GM19452 (cell line): ENCODE measurements around the gene DOK3.
A peak's percentile ranks its signal among the peaks of the same experiment; 100 is the strongest.

Source experiments
- ATAC-seq: cut with Tn5 transposase; IDR thresholded peaks from one replicate; pipeline ENCODE4 v1.9.1; 2021; ENCODE audit not compliant: unreplicated experiment

Gene DOK3, protein sequence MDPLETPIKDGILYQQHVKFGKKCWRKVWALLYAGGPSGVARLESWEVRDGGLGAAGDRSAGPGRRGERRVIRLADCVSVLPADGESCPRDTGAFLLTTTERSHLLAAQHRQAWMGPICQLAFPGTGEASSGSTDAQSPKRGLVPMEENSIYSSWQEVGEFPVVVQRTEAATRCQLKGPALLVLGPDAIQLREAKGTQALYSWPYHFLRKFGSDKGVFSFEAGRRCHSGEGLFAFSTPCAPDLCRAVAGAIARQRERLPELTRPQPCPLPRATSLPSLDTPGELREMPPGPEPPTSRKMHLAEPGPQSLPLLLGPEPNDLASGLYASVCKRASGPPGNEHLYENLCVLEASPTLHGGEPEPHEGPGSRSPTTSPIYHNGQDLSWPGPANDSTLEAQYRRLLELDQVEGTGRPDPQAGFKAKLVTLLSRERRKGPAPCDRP

DNA sequence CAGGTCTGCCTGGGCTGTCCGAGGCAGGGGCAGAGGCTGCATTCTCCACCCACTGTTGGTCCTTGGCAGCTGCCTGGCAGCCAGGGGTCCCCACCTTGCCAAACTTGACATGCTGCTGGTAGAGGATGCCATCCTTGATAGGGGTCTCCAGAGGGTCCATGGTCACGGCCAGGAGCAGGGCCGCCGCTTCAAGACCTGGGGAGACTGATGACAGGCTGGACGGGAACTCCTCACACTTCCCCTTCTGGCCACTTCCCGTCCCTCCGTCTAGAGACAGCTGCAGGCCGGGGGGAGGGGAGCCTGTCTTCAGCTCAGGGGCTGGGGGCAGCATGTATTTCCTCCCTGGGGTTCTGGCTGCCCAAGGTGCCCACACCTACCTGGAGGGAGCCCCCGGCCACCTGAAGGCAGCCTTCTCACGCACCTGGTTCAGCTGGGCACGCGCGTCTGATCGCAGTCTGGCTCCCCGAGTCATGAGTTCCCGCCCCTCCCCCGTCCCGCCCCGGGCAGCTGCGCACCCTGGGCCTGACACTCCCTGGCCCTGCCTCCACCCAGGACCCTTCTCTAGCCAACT is at the start of gene DOK3:
DOK3 (minus strand) TSS at position 446 of the 571 bp plus-strand sequence; CDS start at position 160, 286 bp downstream.
- peak; percentile 18 for ATAC-seq

DNA sequence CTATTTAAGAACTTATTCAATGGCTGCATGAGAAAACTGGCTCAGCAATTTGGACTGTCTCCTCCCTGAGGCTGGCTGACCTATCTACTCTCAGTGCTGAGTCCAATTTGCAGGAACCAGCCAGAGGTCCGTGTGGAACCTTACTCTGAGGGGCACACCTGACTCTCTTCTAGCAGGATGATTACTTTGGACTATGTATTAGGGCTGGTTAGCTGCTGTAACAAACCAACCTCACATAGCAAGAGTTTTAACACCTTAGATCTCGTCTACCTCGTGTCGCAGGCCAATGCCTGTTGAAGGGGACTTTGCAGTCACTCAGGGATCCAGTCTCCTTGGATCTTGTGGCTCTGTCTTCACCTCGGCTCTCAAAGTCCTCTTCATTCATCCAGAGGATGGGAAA is 48.2 kb upstream of the DOK3 start:
- ATAC-seq = no peak

DNA sequence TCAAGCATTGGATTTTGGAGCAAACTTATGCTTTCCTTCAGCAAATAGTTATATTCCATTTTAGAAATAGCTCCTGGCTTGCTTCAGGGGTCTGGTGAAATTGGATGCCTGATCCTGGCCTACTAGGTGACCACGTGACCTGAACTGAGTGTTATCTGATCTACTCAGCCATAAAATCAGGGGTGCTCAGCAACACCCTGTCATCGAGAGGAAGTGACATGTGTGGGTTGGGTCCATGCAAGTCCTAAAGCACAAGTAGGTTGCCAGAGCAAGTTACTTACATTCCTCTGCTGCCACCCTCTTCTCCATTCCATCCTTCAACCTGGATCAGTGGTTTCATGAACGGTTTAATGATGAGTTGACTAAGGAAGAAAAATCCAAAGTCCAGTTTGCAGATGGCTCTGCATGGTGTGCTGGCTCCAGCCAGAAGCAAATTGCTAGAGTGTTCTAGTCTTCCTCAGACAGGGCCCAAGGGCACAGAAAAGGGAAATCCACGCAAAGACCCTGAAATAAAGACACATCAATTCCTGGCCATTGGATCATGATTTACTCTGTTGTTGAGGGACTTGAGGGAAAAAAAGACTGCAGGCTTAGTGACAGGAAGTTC is 47.5 kb upstream of the DOK3 start:
- ATAC-seq = no peak

DNA sequence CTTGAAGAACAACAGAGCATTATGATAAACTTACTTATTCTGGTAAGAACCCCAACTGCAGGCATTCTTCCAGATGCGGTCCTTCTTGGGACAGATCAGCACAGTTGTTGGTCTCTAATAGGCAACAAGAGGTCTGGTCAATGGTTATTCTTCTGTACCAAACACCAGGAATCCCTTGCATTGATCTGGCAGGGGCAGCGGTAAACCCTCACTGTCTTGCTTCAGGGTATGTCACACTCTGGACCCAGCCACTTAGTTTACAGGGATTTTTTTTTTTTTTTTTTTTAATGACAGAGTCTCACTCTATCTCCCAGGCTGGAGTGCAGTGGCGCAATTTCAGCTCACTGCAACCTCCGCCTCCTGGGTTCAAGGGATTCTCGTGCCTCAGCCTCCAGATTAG is 46.0 kb upstream of the DOK3 start:
- ATAC-seq = no peak

DNA sequence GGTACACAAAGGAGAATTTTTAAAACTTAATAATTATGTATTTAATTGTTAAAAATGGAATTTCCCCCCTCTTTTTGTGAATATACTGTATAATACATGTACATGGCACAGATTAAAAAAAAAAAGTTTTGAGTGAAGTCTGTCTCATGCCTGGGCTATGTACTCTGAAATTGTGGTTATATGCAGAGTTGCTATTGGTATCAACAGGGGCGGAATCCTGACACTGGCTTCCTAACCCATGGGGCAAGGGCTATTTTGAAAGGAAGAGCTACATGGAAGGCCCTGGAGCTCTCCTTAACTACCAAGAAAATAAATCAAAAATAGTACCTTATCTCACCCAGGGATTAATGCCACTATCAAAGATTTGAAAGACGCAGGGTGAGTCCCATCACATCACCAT is 45.6 kb upstream of the DOK3 start:
- ATAC-seq = no peak

DNA sequence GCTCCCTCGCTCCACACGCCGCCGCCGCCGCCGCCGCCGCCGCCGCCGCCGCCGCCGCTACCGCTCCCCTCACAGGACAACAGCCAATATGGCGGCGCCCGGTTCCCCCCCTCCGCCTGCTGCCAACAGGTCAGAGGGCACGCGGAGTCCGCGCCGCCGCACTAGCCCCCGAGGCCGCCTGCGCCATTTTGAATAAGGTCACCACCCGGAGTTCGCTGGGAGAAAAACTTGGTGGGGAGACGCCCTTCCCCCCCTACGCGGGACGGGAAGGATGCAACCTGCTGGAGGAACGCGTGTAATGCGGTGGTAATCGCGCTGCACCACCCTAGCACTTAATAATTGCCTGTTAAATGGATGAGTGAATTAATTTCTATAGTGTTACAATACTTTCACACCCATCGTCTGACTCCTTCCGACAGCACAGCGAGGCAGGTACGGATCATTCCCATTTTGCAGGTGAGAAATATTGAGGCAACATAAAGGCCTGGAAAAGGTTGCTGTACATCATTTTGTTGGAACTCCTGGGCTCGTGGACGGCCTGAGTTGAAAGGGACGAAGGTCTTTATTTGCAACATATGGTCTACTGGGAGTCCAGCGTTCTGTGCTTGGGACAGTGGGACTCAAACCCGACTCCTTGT is 45.0 kb upstream of the DOK3 start, which contains the start of gene FAM193B:
FAM193B (minus strand) TSS at position 90 of the 638 bp plus-strand sequence. CDS start 105 bp downstream, outside the sequence.
- peak; percentile 85 for ATAC-seq

DNA sequence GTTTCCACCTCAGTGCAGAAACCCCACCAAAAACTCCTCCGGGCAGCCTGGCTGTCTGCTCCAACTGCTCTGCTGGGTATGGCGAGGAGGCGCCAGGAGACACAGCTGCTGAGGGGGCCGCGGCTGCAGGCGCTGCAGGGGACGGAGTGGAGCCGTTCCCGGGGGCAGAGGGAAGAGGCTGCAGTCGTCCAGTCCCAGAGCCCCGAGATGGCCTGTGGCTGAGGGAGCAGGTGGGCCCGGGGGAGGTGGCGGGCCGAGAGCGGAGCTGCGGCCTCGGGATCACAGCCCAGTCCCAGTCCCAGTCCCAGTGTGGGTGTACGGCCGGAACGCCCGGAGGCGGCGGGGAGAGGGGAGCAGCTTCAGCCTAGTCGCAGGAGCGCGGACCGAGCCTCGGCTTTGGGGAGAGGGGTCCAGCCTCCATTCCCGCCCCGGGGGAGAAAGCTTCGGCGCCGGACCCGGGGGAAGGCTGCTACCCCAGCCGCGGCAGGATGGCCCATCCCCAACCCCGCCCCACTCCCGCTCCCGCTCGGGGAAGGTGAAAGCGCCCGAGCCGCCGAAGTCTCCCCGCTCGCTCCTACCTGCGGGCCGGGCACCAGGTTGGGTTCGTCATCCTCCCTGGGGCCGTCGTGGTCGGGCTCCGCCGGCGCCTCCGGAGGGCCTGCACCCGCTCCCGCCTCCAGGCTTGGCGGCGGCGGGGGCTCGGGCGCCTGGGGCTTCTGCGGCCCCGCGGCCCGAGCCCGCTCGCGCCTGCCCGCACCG is 44.2 kb upstream of the DOK3 start:
- peak; percentile 40 for ATAC-seq

DNA sequence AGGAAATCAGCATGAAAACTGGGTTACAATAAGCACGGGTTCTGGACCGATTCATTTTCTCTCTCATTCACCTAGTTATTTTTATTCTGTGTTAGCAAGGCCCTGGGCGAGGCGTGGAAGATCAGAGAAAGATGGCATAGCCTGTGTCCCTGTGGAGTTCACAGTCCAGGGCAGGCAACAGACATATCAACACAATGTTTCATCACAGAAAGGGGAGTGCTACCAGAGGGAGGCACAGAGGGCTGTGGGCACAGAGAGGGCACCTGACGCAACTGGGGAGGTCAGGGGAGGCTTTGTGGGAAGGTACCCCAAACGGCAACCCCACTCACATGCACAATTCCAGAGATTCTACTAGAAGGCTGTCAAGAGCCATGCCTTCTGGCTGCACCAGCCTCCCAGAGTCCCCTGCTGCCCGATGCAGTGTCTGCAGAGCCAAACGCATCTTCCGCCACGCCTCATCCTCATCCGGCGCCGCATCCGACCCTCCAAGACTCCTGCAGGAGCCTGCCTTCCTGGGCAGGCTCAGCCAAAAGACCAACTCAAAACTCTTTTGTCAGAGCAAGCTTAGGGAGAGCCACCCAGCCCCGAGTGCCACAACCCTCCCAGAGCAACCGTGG is 43.3 kb upstream of the DOK3 start:
- ATAC-seq = no peak

DNA sequence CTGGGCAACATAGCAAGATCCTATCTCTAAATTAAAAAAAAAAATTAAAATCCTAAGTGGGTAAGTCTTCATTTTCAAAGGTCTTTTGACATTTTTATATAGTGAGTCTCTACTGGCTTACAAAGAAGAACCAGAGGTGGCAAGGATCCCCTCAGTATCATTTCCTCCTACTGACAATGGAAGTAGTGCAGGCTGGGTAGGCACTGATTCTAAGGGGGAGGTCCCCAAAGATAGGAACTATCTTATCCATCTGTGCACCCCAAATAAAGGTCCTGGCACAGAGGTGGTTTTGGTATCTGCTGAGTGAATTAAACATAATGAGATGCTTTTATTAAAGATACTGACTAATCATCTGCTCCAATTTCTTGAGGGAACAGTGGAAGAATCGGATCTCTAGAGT is 40.5 kb upstream of the DOK3 start:
- ATAC-seq = no peak

DNA sequence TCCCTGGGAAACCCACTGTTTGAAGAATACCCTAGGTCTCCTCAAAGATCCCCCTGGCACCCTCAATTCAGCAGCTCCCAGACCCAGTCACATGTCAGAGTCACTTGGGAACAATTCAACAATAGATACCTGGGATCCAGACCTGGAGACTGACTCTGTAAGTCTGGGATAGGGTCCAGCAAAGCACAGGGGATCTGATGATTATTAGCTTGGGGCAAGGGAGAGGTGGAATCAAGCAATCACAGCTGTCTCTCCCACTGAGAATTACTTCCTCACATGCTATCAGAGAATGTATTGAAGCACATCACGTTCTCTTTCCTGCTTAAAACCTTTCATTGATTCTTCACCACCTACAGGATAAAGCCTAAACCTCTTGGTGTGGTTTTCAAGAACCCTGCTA is 38.9 kb upstream of the DOK3 start:
- ATAC-seq = no peak

DNA sequence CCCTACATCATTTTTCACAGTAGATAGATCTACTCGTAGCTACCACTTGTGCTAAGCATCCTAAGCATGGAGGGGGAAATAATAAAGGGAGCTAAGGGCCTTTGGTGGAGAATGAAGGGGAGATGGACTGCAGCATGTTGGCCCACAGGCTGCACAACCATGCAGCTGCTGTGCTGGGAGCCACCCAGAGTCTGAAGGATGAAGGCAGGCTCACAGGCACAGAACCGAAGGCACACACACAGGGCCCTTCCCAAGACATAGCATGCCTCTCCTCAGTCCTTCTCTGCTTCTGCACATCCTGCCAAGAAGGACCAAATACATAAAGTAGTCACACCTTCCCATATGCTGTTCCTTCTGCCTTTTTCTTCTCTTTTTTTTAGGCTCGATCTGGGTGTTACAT is 38.1 kb upstream of the DOK3 start:
- ATAC-seq = no peak

DNA sequence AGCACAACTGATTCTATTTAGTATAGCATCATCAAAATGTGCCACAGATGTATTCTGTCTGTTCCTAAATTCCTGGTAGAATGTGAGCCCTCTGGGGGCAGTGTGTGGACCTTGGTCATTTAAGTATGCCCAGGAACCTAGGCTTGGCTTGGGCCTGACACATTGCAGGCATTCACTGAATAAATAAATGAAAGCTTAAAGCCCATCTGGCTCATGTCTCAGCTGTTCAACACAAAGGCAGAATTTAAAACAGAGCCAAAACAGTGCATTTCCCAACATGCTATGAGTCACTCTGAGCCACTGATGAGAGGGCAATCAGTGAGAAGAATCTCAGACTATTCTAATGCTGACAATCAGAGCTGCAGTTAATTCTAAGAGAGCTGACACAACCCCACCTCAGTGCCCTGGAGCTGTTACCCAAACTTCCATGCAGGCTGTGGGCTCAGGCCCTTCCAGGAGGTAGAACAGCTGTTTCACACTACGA is 36.7 kb upstream of the DOK3 start:
- no peak for ATAC-seq

DNA sequence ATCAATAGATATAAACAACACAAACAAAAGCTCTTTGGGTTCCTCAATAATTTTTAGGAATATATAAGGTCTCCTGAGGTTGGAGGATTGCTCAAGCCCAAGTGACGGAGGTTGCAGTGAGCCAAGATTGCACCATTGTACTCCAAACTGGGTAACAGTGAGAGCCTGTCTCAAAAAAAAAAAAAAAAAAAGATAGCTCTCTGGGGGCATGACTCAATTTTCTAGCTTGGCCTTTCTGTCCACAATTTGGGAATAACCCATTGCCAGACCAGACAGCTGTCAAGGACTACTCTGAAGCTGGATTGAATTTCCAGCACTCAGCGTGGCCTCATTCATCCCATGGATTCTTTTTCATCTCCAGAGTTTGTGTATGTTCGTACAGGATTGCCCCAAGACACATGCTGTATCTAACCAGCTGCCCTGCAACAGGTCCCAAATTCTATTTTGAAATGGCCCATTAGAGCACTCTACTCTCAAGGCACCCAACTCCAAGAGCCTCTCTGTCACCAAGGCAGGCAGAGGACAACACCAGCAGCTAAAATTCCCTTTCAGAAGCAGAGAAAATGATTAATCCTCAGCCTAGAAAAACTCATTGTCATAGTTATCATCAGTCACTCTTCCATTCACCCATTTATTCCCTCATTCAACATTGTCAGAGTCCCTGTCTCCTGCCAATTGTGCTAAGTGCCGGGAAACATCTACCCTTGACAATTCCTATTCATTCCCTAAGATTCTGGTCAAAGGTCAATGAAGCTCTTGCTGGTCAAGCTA is 36.0 kb upstream of the DOK3 start:
- ATAC-seq = no peak

DNA sequence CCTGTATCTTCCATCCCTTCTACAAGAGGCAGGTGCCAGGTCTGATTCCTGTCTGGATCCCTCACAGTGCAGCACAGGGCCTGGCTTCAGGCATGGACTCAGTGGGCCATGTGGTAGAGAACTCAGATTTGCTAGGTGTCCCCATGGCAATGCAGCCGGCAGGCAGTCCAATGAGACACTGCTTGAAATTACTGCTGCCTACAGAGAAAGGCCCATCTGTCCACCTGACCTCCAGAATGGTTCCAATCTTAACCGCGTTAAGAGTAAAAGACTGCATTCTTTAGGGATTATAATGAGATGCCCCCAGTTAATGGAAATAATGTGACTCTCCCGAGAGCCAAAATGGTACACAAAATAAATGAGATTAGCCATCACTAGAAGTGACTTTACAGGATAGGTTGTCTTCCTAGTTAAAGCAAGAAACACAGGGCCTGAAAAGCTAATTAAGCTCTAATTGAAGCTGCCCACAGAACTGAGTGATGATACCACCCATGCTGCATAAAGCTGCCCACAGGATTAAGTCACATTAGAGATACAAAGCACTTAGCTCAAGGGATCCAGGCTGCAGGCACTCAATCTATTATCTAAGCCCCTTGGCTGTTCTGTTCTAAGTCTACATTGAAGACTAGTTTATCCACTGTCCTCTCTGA is 33.3 kb upstream of the DOK3 start:
- ATAC-seq = no peak

DNA sequence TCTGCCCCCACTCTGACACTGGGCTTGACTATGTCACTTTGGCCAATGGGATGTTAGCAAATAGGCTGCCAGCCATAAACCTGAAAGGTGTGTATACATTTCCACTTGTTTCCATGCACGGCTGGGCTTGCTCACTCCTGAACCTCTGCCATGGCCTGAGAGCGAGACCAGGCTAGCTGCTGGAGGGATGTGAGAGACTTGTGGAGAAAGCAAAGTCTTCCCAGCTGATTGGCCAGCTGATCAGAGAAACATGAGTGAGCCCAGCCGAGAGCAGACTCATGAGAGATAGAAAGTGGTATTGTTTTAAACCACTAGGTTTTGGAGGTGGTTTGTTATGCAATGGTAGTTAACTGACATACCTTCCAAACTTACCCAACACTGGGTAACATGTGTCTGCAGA is 30.8 kb upstream of the DOK3 start:
- ATAC-seq = no peak

DNA sequence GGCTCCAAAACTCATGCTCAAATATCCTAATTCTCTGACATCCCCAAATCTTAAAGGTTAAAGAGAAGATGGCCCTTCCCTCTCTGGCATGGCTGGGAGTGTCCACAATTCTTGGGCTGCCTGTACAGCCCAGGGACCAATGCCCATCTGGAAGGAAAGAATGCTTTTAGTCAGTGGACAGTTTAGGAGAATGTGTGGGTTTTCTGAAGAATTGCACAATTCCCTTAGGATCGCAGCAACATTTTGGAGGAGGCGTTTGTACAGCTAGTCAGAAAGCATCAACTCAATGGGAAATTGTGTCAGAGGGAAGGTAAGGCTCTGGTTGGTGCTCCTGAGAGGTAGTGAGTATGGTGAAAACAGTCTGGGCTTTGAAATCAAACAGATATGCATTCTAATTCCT is 29.8 kb upstream of the DOK3 start:
- ATAC-seq = no peak

DNA sequence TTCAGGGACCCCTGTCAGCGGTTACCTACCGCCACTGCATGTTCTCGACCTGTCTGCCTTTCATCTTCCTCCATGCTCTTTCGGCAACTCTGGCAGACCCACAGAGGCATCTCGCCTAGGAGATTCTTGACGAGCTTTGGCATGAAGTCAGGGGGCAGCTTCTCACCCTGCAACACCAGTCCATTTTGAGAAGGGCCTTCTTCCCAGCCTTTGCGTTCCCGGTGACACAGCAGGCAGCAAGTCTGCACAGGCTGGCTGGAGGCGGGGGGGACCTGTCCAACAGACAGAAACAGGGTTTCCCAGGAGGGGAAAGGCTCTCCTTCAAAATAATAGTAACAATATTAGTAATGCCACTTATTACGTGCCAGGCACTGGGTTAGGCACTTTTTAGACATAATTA is 29.2 kb upstream of the DOK3 start:
- no peak for ATAC-seq

DNA sequence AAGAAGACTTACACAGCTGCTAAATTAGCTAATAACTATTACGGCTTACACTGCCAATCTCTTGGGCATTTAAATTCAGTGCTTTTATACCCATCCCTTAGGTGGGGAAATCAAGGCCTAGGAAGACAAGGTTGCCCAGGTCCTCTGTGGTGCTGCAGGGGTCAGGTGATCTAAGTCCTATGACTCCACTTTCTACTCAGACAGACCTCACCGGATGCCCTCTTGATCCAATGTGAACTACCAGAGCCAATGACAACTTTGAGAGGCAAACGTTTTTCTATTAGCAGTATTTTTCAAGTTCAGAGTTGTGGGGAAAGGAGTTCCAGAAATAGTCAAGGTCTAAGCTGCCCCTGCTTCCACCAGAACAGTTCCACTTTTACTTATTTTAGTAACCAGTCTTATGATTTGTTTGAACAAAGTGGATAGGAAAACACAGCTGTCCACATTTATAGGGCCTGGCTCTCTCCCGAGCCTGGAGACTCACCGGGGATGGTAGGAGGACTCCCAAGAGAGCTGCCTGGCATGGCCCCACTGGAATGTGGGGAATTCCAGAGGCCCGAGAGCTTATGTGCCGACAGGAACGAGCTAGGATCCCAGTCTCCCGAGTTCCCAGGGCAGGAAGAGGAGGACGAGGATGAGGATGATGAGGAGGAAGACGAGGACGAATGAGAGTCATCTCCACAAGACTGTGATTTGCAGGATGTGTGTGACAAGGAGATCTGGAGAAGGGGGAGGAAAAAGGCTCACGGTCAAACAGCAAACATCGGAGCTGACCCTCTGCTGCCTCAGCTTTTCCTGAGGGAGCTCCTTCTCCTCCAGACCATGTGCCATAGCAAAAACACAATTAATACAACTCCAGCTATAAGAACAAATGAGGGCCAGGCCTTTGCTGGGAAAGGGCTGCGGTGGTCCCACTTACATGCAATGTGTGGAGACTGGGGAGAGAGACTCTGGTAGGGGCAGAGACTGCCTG is 28.0 kb upstream of the DOK3 start:
- ATAC-seq = no peak
